Measurements from ENCODE around the gene SH2D1A.
"Not testable (repeated sequence)": the region's sequence is repeated elsewhere in the genome, so short reads cannot be mapped to it uniquely, and the experiment has no call there.

Gene SH2D1A

DNA sequence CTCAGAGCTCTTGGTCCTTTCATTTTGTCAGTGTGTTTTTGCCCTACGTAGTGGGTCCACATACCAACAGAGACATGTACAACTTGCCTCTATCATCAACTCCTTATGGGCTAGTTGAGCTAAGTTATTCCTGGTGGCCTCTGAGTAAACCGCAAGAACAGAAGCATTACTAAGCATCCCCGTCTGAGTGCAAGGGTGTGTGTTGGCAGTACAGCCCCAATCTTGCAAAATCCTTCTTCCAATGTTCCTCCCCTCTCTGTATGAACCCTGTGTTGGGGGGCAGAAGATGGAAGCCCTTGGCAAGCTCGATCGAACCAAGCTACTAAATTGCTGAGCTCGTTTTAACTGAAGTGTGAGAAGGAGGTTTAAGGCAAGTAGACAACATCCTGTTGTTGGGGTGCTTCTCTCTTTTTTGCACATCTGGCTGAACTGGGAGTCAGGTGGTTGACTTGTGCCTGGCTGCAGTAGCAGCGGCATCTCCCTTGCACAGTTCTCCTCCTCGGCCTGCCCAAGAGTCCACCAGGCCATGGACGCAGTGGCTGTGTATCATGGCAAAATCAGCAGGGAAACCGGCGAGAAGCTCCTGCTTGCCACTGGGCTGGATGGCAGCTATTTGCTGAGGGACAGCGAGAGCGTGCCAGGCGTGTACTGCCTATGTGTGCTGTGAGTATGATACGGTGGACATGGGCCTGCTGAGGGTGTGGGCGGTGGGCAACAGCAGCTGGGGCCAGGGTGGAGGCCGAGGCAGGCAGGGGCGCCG, at the start of gene SH2D1A:
Gene SH2D1A (plus strand): TSS at position 447 of the 760 bp plus-strand sequence. CDS start 80 bp downstream, at position 527.
- DNase-seq = no peak

GRCh38 chrX:124299323-124299722, 47.0 kb upstream of the SH2D1A start:
- DNase-seq = not testable (repeated sequence)

GRCh38 chrX:124300405-124300804, 46.0 kb upstream of the SH2D1A start:
- DNase-seq = no peak

- no peak for DNase-seq
These were observed 39.0 kb upstream of the SH2D1A start for GRCh38 chrX:124307253-124307907.

DNA sequence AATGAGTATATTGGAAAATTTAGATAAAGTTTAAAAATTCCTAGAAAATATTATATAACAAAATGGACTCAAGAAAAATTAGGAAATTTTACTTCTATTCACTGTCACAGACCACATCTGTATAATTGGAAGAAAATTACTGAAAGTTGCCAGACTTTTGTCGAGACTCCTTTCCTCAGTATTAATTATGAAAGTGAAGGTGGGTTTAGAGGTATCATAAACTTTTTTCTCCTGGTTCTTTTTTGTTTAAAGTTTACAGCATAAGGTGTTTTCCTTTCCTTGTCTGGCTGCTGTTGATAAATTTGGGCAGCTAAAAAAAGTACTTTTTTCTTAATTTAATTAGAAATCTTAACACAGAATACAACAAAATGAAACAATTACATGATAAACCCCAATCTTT, 20.6 kb upstream of the SH2D1A start:
- no peak for DNase-seq

DNA sequence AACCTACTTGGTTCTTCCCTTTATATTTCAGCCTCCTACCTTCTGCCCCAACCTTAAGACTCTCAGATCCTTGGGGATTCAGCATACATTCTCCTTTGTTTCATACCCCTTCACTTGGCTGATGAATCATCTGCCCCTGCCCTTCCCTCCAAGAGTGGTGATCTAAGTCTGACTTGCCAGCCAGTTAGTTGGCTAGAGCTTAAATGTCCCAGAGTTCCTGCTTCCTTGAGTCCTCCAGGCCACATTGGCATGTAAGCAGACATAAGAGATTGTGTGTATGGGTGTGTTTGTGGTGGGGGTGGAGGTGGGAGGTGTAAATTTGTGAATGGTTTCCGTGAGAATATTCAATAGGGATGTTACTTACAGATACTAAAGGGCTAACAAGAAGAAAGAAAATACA, 17.6 kb upstream of the SH2D1A start:
- DNase-seq = peak; percentile 5

GRCh38 chrX:124332481-124333424, 13.6 kb upstream of the SH2D1A start, which contains the start of gene TEX13D:
TEX13D (plus strand) TSS chrX:124332660; CDS start chrX:124332918, 258 bp downstream.
- DNase-seq = no peak

DNA sequence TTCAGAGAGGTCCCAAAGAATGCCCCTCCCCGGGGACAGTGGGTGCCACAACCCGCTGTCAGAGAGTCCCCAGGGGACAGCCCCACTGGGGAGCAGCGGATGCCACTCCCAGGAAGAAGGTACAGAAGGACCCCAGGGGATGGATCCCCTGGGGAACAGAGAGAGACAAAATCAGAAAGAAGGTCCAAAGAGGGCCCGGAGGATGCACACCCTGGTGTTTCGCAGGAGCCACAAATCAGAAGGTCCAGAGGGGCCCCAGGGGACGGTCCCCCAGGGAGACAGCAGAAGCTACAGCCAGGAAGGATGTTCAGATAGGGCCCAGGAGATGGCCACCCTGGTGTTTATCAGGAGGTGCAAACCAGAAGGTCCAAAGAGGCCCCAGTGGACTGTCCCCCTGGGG, 12.5 kb upstream of the SH2D1A start:
- no peak for DNase-seq

DNA sequence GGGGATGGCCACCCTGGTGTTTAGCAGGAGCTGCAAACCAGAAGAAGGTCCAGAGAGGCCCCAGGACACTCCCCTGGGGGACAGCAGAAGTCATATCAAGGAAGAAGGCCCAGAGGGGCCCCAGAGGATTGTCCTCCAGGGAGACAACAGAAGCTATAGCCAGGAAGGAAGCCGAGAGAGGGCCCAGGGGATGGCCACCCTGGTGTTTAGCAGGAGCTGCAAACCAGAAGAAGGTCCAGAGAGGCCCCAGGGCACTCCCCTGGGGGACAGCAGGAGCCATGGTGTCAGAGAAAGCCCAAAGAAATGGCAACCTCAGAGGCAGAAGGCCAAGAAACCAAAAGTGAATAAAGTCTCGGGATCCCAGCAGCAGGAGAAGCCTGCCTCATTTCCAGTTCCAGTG, 11.8 kb upstream of the SH2D1A start:
- not testable (repeated sequence) for DNase-seq

- DNase-seq = no peak
These were observed 10.8 kb upstream of the SH2D1A start for GRCh38 chrX:124335598-124335997.

DNA sequence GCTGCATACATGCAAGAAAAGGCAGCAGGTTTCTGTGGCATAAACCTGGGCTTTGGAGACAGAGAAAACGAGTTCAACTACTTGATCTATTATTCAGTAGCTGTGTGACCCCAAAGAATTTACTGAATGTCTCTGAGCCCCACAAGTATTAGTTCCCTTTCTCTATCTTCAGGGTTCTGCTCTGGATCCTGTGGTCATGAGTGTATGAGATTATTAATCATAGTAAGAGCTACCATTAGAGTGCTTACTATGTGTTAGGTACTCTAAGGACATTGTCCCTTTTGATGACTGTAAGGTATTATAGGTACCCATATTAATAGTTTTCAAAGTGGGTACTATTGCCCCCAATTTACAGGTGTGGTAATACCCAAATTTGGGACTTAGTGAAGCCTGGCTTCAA, 8.4 kb upstream of the SH2D1A start:
- DNase-seq = no peak

GRCh38 chrX:124338733-124339514, 7.4 kb upstream of the SH2D1A start:
- no peak for DNase-seq

GRCh38 chrX:124341396-124342132, 4.8 kb upstream of the SH2D1A start:
- DNase-seq = no peak

DNA sequence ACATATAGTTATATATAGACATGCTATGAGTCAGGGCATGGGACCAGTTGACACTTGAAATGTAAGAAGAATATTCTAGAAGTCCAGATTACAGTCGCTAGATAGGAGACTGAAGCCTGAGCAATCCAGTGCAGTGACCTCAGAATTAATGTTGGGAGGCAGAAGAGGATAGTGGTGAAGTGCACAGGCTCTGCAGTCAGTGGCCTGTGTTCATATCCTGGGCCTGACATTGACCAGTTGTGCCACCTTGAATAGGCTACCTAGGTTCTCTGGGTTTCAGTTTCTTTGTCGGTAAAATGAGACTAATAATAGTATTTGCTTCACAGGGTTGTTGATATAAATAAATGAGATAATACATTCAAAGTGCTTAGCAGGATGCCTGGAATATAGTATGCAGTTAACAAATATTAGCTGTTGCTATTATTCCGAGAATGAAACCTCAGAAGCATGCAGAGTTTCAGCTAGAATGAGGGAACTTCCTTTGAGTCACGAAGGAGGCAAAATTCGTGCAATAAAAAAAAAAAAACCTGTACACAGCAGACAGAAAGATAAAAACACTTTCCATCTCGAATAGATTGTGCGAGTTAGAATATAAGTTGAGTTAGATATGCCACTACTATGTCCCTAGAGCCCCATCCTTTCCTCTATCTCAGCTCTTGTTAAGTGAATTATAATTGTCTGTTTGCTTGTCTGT, 4.0 kb upstream of the SH2D1A start:
- no peak for DNase-seq

DNA sequence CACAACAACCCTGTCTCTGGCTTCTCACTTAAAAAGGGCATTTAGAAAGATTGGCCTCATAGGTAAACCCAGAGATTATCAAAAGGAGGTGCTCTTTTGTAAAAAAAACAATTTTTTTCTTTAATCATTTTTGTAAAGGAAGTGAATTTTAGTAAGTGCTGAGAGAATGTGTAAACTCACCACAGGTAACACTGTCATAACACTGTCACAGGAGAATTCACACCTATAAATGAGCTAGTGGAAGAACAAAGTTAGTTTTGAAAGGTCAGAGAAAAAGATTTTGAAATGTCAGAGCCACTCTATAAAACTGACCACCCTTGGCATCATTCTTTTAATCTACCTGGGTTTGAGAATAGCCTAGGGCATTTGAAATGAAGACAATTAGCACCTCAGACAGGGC, 3.3 kb upstream of the SH2D1A start:
- DNase-seq = no peak

- DNase-seq = no peak
These were observed 2.1 kb upstream of the SH2D1A start for GRCh38 chrX:124344246-124344645.

DNA sequence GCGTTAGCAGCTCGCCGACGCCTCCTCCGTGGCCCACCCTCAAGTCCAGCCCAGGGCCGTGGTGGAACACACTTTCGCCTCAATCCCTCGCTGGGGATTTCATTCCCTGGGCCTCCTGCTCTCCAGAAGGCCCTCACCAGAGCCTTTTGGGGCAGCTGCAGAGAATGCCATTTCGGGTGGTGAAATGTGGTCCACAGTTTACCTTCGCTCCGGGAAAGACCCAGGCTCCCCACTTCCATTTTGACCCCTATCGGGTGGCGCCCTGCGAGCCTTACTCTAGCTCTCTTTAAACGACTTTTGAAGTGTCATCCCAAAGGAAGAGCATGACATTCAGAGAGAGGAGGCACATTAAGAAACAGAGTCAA, 496 bp downstream of the SH2D1A start:
- DNase-seq = no peak

DNA sequence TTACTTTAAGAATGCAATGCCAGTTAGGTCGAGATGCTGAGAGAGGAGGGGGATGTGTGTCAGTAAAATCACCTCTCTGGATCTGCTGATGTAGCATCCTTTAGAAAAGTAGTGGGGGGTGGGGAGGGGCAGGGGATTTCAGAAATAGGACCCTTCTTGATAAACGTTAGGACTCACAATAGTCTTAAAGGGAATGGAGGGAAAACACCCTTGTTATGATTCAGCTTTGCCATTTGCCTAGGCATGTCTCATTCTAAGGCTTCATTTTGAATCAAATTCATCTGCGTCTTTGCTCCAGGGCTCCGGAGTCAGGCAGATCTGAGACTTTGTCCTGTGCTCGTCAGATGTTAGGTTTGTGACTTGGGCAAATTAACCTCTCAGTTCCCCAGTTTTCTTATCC, 879 bp downstream of the SH2D1A start:
- no peak for DNase-seq

- DNase-seq = no peak
These were observed 1.8 kb downstream of the SH2D1A start for GRCh38 chrX:124348182-124348581.

GRCh38 chrX:124348885-124349453, 2.6 kb downstream of the SH2D1A start:
- no peak for DNase-seq

GRCh38 chrX:124354648-124355047, 8.3 kb downstream of the SH2D1A start:
- DNase-seq = no peak
